GM23338 (cell line): ENCODE results near the gene ATF4. TPM values are rescaled to one million over a fixed set of nuclear protein-coding genes. Genes with fewer than 3 reads are reported as not detected.

Experiments used
- ATAC-seq: fragments of 200-7000 bp; cut with Tn5 transposase; 3 replicates; pipeline ENCODE4 v1.9.1; 2020
- DNase-seq: peaks from one replicate; pipeline ENCODE4 v3.0.0-alpha.2; 2015; ENCODE audit warnings: low spot score
- H2AFZ ChIP-seq: fragments of 200-600 bp; sonication (generic); 2 replicates; pipeline ENCODE4 v1.8.0; 2016; ENCODE audit warnings: antibody characterized with exemption, mild to moderate bottlenecking, moderate library complexity
- H3F3A ChIP-seq: fragments of 200-600 bp; sonication (generic); replicated peaks from 2 replicates; pipeline ENCODE4 v1.8.0; 2017; ENCODE audit warnings: antibody characterized with exemption, mixed run types, low read depth
- H3K27ac ChIP-seq: fragments of 200-600 bp; sonication (generic); 2 replicates; pipeline ENCODE4 v1.6.1; 2016; ENCODE audit warnings: low read depth
- H3K27me3 ChIP-seq: fragments of 200-600 bp; sonication (generic); 2 replicates; pipeline ENCODE4 v1.8.0; 2016; ENCODE audit warnings: mild to moderate bottlenecking, mixed run types, moderate library complexity; ENCODE audit not compliant: insufficient read depth
- H3K36me3 ChIP-seq: fragments of 200-600 bp; sonication (generic); 2 replicates; pipeline ENCODE4 v1.8.0; 2016; ENCODE audit warnings: mild to moderate bottlenecking; ENCODE audit not compliant: insufficient read depth
- H3K4me1 ChIP-seq: fragments of 200-600 bp; sonication (generic); 2 replicates; pipeline ENCODE4 v1.8.0; 2016; ENCODE audit warnings: mild to moderate bottlenecking, moderate library complexity; ENCODE audit not compliant: insufficient read depth
- H3K4me2 ChIP-seq: fragments of 200-600 bp; sonication (generic); 2 replicates; pipeline ENCODE4 v1.7.1; 2017; ENCODE audit warnings: mixed run types
- H3K4me3 ChIP-seq: fragments of 200-600 bp; sonication (generic); 2 replicates; pipeline ENCODE4 v1.6.1; 2016; ENCODE audit warnings: mixed run types
- H3K79me2 ChIP-seq: fragments of 200-600 bp; sonication (generic); replicated peaks from 2 replicates; pipeline ENCODE4 v1.8.0; 2017; ENCODE audit warnings: mild to moderate bottlenecking; ENCODE audit not compliant: insufficient read depth
- H3K9me2 ChIP-seq: fragments of 200-600 bp; sonication (generic); 2 replicates; pipeline ENCODE4 v1.8.0; 2017; ENCODE audit not compliant: insufficient read depth
- H4K20me1 ChIP-seq: fragments of 200-600 bp; sonication (generic); replicated peaks from 2 replicates; pipeline ENCODE4 v1.8.0; 2017; ENCODE audit warnings: mild to moderate bottlenecking; ENCODE audit not compliant: insufficient read depth
- H3K27ac Mint-ChIP-seq: 2 replicates; pipeline ENCODE4 v1.8.0; 2020; ENCODE audit warnings: inconsistent platforms, mild to moderate bottlenecking, moderate library complexity, mixed read lengths
- H3K27me3 Mint-ChIP-seq: 3 replicates; pipeline ENCODE4 v1.8.0; 2022; ENCODE audit warnings: low read depth, mild to moderate bottlenecking, moderate library complexity, mixed read lengths, inconsistent platforms; ENCODE audit not compliant: insufficient read depth, poor library complexity
- H3K36me3 Mint-ChIP-seq: 3 replicates; pipeline ENCODE4 v1.8.0; 2021; ENCODE audit warnings: low read depth, mild to moderate bottlenecking, inconsistent platforms, moderate library complexity, mixed read lengths
- H3K4me1 Mint-ChIP-seq: 3 replicates; pipeline ENCODE4 v1.8.0; 2020; ENCODE audit warnings: mild to moderate bottlenecking, inconsistent platforms, mixed read lengths
- H3K4me3 Mint-ChIP-seq: 3 replicates; pipeline ENCODE4 v1.8.0; 2021; ENCODE audit warnings: moderate library complexity, mild to moderate bottlenecking, inconsistent platforms, mixed read lengths
- H3K9me3 Mint-ChIP-seq: 3 replicates; pipeline ENCODE4 v1.8.0; 2020; ENCODE audit warnings: moderate library complexity, mild to moderate bottlenecking, inconsistent platforms, mixed read lengths
- CREB1 ChIP-seq: fragments of 250-450 bp; sonication (Bioruptor Pico); IDR thresholded peaks from 2 replicates; pipeline ENCODE4 v1.5.0; 2020; ENCODE audit warnings: low read depth, mild to moderate bottlenecking, moderate library complexity
- CTCF ChIP-seq, 2 experiments: fragments of 200-600 bp in 1 of 2; sonication (generic) in 1 of 2; conservative IDR thresholded peaks; 2 replicates each; pipeline versions ENCODE4 v1.5.1 to v1.6.1; 2016 to 2017; ENCODE audit warnings: antibody characterized with exemption in 2 of 2, low read depth in 2 of 2, mild to moderate bottlenecking in 2 of 2, moderate library complexity in 1 of 2
- ETS1 ChIP-seq: IDR thresholded peaks from 2 replicates; pipeline ENCODE4 v1.6.1; 2016; ENCODE audit warnings: antibody characterized with exemption
- EZH2 ChIP-seq: fragments of 200-600 bp; sonication (generic); IDR thresholded peaks from one replicate; pipeline ENCODE4 v1.8.0; 2017; ENCODE audit warnings: antibody characterized with exemption, mild to moderate bottlenecking, low read depth; ENCODE audit not compliant: unreplicated experiment
- EZH2phosphoT487 ChIP-seq: fragments of 200-600 bp; sonication (generic); IDR thresholded peaks from one replicate; pipeline ENCODE4 v1.8.1; 2018; ENCODE audit warnings: antibody characterized with exemption; ENCODE audit not compliant: unreplicated experiment
- JUNB ChIP-seq: IDR thresholded peaks from one replicate; pipeline ENCODE4 v1.6.1; 2016; ENCODE audit warnings: antibody characterized with exemption; ENCODE audit not compliant: unreplicated experiment
- NANOG ChIP-seq: IDR thresholded peaks from 2 replicates; pipeline ENCODE4 v1.6.1; 2016; ENCODE audit warnings: antibody characterized with exemption, borderline replicate concordance
- POLR2AphosphoS5 ChIP-seq: IDR thresholded peaks from 2 replicates; pipeline ENCODE4 v1.6.1; 2016; ENCODE audit warnings: antibody characterized with exemption, low read depth
- ZNF114 ChIP-seq: fragments of 250-450 bp; sonication (Bioruptor Pico); IDR thresholded peaks from 2 replicates; pipeline ENCODE4 v1.5.0; 2020; ENCODE audit warnings: mild to moderate bottlenecking, moderate library complexity
- ZNF331 ChIP-seq: fragments of 250-450 bp; sonication (Bioruptor Pico); IDR thresholded peaks from 2 replicates; pipeline ENCODE4 v1.5.0; 2020; ENCODE audit warnings: low read depth, mild to moderate bottlenecking, moderate library complexity
- ZNF462 ChIP-seq: fragments of 250-450 bp; sonication (Bioruptor Pico); IDR thresholded peaks from 2 replicates; pipeline ENCODE4 v1.5.0; 2020; ENCODE audit warnings: mild to moderate bottlenecking, moderate library complexity
- polyA plus RNA-seq: library from polyadenylated mRNA; unstranded; fragments of >200 nt; fragmentation: Nextera tagmentation; extraction: Ambion mirVana; gene quantifications from 2 replicates; pipeline ENCODE4 v1.2.1, GENCODE V29; 2016
- total RNA-seq: library from RNA; depleted of rRNA; stranded (reverse); fragments of >200 nt; shearing (Covaris generic); gene quantifications from 2 replicates; pipeline ENCODE4 v1.2.3, GENCODE V29; 2014

Gene ATF4
- total and polyA plus RNA-seq, 2 experiments from 2014 or later: 446 to 553 TPM

GRCh38 chr22:39546889-39547586 lies 26.7 kb downstream of the ATF4 start:
- Mint-ChIP-seq H3K27ac (no peak overlapping the region), H3K27me3 (peaks cover 28% of the 10 kb centered on the region), H3K36me3 (no peaks in the 10 kb centered on the region), H3K9me3 (no peaks in the 10 kb centered on the region), H3K4me3 (no peak overlapping the region), H3K4me1 (peaks cover 12% of the 10 kb centered on the region; the same call in 2 of the 3 replicates)
- Histone ChIP-seq H3F3A (no peaks in the 10 kb centered on the region), H4K20me1 (peaks cover 5% of the 10 kb centered on the region; the same call in 1 of the 2 replicates), H3K27me3 (0 out of 2 replicates have a peak, but pooled peaks cover 11% of the 10 kb centered on the region), H3K27ac (no peak overlapping the region), H3K9me2 (no peaks in the 10 kb centered on the region), H3K4me3 (no peak overlapping the region), H2AFZ (no peak overlapping the region), H3K4me2 (no peak overlapping the region), H3K79me2 (no peaks in the 10 kb centered on the region), H3K36me3 (no peaks in the 10 kb centered on the region), H3K4me1 (no peaks in the 10 kb centered on the region)
- no peak for ATAC-seq
- TF ChIP-seq EZH2phosphoT487 (no peak), ETS1 (no peak), CTCF (conservative IDR thresholded peaks at IDR 0.05; ENCODE audit: low read depth in 2 of 2) (no peak), ZNF331 (CRISPR knock-in tag) (no peak), POLR2AphosphoS5 (no peak), JUNB (no peak), CREB1 (CRISPR knock-in tag) (no peak), ZNF114 (CRISPR knock-in tag) (no peak), NANOG (no peak), ZNF462 (CRISPR knock-in tag) (no peak), EZH2 (no peak)
- DNase-seq: no peak
